AG09309 (cell line): Measurements from ENCODE around the gene NDRG3.
"Not testable (repeated sequence)": the region's sequence is repeated elsewhere in the genome, so short reads cannot be mapped to it uniquely, and the experiment has no call there.

Experiments used
- DNase-seq: peaks from one replicate; pipeline ENCODE4 v3.0.0-alpha.2; 2010; ENCODE audit warnings: low read depth
- H3K4me3 ChIP-seq: 2 replicates; pipeline ENCODE4 v1.5.1; 2011; ENCODE audit warnings: mild to moderate bottlenecking, low read depth, low read length, moderate library complexity; ENCODE audit not compliant: control insufficient read depth
- CTCF ChIP-seq: IDR thresholded peaks from 2 replicates; pipeline ENCODE4 v1.5.1; 2011; ENCODE audit warnings: mild to moderate bottlenecking, low read depth, low read length, inconsistent platforms; ENCODE audit not compliant: insufficient read depth, control insufficient read depth; ENCODE audit errors: missing control alignments

The NDRG3 gene

GRCh38 chr20:36644706-36645095, 101.2 kb downstream of the NDRG3 start:
- no peak for DNase-seq
- H3K4me3 ChIP-seq: no peak overlapping the region
- TF ChIP-seq CTCF: no peak

DNA sequence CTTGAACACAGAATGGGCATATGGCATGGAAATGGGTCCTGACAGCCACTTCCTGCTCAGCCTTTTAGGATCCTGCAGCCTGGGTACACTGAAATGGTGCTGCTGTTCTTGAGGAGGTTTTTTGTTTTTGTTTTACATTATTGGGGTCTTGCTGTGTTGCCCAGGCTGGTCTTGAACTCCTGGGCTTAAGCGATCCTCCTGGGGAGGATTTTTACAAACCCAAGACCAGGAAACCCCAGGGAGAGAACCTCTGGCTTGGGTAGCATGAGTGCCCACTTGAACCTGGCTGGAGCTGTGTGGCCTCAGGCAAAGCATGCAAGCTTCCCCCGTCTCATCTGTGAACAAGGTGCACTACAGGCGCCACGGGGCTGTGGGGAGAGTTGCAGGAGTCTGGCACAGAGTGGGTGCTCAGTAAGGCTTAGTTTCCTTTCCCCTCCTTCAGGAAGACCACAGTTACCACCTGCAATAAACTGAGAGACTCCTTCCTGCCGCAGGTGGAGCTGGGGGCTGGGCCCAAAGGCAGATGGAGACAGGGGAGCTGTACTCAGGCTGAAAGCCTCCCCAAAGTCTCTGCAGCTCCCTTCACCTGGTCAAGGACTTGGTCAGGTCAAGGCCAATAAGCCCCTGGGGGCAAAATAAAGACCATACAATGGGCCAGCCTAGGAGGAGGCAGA, 101.7 kb downstream of the NDRG3 start:
- no peak overlapping the region for H3K4me3 ChIP-seq
- TF ChIP-seq CTCF: no peak
- DNase-seq: no peak

DNA sequence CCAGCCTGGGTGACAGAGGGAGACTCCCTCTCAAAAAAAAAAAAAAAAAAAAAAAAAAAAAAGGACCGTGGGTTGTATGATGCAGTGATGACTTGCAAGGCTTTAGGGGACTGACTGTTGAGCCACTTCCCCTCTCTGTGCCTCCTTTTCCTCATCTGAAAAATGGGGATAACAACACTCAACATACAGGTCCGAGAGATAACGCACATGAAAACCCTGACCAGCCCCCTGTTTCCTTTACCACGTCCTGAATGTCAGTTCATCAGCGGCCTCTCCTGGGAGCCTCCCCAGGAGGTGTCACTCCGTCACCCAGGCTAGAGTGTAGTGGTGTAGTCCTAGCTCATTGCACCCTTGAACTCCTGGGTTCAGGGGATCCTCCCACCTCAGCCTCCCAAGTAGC, 103.8 kb downstream of the NDRG3 start:
- no peak for DNase-seq
- no peak for TF ChIP-seq CTCF
- no peak overlapping the region for H3K4me3 ChIP-seq

GRCh38 chr20:36641506-36641843, 104.4 kb downstream of the NDRG3 start:
- no peak for TF ChIP-seq CTCF
- H3K4me3 ChIP-seq: no peak overlapping the region
- no peak for DNase-seq

DNA sequence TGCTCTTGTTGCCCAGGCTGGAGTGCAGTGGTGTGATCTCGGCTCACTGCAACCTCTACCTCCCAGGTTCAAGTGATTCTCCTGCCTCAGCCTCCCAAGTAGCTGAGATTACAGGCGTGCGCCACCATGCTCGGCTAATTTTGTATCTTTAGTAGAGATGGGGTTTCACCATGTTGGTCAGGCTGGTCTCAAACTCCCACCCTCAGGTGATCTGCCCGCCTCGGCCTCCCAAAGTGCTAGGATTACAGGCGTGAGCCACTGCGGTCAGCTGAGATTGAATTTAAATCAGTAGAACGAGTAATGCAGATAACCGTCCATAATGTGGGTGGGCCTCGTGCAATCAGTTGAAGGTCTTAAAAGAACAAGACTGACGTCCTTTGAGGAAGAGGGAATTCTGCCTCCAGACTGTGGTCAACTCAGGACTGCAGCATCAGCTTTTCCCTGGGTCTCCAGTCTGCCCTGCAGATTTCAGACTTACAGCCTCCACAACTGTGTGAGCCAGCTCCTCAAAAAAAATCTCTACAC, 107.0 kb downstream of the NDRG3 start:
- not testable (repeated sequence) for DNase-seq

DNA sequence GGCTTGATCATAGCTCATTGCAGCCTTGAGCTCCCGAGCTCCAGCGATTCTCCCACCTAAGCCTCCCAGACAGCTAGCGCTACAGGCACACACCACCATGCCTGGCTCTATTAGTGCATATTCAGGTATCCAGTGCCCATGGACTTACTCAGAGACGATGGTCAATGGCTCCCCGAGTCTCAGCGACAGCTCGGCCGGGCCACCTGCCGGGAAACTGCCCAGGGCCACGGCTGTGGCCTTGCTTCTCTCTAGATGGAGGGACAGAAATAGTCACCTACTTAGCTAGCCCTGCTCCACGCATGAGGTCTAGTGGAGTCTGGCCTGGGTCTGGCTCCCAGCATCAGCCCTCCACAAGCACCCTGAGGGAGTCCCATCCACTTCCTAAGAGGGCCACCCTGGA, 111.5 kb downstream of the NDRG3 start:
- H3K4me3 ChIP-seq: no peak overlapping the region
- TF ChIP-seq CTCF: no peak
- DNase-seq: no peak

More for the DNA sequence above, 107.0 kb downstream of the NDRG3 start:
- not testable (repeated sequence) for H3K4me3 ChIP-seq

DNA sequence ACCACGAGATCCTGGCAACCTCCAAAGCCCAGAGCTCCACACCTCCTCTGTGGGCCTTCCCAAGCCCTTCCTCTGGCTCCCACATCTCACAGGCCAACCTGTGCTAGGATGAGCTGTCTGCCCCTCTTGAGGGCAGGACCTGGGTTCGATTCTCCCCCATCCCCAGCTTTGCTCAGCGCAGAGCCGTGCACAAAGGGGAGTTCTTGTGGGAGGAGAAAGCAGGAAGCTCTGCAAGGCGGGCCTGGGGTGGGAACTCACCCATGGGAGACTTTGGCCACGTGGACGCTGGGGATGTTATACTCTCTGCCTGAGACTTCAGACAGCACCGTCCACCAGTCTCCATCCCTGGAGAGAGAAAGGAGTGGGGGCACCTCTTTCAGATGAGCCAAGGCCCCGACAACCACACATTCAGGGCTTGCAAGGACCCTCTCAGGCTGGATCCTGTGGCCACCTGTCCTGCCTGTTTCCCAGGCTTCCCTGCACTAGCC, 112.6 kb downstream of the NDRG3 start:
- DNase-seq: no peak
- no peak overlapping the region for H3K4me3 ChIP-seq
- no peak for TF ChIP-seq CTCF
